Inflammatory macrophage treated with lipopolysaccharide for 4 hours (primary cell): ENCODE results near the gene SIRT7.
"Not testable (repeated sequence)": the region's sequence is repeated elsewhere in the genome, so short reads cannot be mapped to it uniquely, and the experiment has no call there.

Experiments
- DNase-seq: peaks from one replicate; pipeline ENCODE4 v3.0.0-alpha.2; 2020

The SIRT7 gene

DNA sequence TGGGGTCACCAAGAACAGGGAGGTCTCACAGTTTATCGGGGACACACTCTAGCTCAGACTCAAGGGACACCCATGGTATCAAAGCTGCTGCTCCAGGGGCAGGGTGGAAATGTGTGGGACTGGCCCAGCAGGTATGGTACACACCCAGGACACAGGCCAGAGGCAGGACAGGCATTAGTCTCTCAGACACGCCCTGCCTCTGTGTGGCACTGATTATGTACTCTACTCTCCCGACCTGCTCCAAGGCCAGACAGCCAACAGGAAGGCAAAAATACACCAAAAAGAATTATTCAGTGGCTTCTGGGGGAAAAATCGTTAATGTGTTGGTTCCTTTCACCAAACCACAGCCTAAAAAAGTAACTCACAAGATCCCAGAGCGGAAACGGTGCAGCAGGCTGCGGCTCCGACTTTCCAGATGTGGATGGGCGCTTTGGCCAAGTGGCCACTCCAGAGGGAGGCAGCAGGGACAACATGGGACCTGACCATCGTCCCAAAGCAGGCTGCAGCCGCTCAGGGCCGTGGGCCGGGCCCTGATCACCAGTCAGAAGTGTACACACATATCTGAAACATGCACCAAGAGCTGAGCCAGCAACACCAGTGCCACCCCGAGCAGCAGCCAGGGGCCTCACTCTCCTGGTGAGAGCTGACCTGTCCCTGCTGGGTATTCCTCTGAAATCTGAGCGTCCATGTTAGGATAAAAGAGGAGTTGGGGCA, 1.0 kb upstream of the SIRT7 start:
- no peak for DNase-seq

DNA sequence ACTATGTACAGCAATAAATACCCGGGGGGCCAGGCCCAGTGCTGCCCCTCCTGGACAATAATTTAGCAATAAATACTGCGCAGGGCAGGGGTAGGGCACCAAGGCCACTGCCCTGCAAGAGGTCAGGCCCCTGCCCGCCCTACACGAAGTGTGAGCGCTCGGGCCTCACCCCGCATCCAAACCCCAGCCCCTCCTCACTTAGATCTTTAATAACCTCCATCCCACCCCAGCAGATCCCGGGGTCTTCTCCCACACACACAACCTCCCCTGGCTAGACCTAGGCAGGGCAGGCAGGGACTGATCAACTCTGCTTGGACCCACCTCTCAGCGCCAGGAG, 325 bp upstream of the SIRT7 start:
- DNase-seq, result not testable (repeated sequence)

DNA sequence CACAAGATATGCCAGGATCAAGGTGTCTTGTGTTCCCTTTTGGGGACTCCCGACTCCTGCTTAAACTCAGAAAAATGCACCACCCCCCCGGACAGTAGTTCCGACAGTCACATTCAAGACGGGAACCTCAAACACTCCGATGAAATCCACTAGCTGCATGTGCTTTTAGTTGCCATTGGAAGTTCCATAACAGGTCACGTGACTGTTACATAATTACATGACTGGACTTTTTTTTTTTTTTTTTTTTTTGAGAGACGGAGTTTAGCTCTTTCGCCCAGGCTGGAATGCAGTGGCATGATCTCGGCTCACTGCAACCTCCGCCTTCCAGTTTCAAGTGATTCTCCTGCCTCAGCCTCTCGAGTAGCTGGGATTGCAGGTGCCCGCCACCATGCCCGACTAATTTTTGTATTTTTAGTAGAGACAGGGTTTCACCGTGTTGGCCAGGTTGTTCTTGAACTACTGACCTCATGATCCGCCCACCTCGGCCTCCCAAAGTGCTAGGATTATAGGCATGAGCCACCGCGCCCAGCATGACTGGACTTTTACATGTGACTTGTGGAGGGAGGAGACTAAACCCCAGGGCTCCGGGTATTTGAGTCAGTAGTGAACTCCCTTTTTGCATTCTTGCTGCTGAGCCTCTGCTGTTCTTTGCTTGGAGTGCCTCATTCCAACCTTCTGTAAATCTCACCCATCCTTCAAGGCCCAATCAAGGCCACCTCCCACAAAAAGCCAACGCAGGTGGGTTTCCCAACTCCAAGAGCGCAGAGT, 1.6 kb downstream of the SIRT7 start:
- peak; percentile 83 for DNase-seq

DNA sequence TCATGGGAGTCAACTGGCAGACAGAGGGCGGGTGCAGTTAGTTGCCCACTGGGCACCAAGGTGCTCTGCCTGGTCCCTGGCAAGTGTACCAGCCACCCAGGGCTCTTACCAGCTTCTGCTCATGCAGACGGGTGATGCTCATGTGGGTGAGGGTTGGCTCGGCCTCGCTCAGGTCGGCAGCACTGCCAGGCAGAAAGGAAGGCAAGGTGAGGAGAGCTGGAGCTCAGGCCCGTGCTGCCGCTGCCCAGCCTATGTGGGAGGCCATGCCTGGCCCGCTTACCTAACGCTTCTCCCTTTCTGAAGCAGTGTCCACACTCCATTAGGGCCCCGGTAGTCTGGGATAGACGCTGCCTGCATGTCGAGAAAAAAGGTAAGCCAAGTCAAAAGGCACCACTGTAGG, 2.6 kb downstream of the SIRT7 start:
- DNase-seq, result no peak

DNA sequence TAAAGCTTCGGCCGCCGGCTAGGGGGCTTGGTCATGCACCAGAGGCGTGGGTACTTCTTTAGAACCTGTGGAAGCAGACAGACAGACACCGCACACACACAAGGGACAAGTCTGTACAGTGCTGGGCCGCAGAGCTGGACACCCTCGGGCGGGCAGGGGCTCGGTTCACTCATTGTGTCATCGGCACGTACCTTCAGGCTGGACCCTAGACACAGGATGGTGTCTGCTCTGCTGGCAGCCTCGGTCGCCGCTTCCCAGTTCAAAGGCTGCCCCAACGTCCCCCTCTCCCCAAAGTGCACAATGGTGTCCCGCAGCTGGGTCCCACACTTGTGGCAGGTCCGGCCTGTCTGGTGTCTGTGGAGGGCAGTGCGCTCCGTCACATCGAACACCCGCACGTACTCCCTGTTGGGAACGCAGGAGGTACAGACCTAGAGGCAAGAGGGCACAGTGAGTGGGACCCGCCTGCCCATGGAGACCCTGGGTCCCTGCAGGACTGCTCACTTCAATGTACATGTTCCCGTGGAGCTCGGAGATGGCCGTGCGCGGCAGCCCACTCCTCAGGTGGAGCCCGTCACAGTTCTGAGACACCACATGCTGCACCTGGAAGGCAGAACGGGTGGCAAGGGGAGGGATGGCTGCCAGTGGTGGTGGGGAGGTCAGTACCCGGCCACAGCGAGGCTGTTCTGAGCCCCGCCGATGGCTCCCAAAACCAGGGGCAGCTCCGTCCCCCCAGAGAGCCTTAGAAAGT, 3.7 kb downstream of the SIRT7 start:
- no peak for DNase-seq

DNA sequence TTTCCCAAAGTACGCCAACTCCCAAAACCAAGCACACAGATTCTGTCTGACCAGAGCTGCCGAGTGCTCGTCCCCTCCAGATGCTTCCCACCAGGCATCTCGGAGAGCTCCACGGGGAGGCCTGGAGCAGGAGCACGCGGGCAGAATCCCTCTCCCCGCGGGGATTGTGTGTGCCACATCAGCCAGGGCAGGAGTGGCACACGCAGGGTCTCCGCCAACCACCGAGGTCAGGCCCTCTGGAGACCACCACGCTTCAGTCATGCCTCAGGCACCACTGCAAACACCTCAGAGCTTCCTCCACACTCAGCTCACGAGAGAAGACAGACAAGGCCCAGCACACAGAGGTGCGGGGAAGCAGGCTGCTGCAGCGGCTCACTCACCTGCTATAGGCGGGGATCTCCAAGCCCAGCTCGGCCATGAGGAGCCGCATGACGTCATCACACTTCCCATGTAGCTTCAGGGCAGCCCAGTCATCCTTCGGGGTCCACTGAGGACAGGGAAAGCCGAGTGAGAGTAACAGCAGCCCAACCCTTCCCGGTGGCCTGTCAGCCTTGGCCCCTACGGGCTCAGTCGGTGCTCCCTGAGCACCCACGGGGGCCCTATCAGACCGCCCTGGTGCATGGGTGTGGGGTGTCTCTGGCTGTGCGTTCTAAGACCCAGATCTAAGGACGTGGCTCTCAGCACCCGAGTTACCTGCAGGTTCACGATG, 4.4 kb downstream of the SIRT7 start:
- no peak for DNase-seq

DNA sequence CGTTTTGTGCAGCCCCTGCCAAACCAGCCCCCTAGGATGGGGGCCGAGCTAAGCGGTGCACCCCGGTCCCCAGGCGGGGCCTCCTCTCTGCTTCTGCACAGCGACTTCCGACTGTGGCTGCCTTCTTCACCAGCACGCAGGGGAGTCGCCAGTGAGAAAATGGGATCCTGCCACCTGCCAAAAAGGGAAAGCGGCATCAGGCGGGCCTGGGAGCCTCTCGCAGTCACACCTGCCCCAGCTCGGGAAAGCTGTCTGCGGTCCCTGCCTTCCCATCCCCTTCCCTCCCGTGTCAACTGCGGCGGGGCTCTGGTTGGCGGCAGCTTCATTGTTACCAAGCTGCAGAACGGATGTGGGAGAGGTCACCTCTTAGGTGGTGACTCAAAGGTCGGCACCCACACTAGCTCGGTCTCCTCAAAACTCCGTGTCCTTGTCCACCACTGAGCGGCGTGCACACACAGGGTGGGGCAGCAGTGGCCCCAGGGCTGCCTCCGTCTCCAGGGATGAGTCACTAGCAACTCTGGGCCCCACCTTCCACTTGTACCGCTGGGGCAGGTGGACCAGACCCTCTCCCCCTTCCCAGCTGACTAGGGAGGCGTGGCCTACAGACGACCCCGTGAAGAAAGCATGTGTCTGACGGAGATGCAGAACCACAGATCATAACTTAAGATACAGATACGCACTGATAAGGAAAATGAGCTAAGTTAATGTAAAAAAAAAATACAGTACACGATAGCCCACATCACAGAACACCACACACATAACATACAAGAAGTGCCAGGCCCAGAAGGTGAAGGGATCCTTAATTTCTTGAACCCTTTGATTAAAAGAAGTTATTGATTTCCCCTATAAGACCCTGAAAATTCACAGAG, 5.3 kb downstream of the SIRT7 start:
- DNase-seq, result no peak

DNA sequence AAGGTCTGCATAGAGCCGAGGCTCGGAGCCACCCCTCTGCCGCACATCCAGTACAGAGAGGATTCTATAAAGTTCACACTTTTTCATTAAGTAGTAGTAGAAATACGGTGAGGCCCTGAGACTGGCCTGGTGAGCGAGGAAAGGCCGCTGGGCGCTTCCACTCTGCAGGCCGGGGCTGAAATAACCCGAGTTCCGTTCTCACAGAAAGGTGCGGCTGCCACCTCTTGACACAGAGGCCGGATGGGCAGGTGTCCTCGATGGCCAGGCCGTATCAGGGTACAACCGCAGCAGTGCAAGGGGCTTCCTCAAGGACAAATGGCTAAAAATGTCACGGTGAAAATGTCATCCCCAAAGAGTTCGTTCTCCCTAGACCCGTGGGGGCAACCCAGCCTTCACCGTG, 6.0 kb downstream of the SIRT7 start:
- DNase-seq, result no peak

DNA sequence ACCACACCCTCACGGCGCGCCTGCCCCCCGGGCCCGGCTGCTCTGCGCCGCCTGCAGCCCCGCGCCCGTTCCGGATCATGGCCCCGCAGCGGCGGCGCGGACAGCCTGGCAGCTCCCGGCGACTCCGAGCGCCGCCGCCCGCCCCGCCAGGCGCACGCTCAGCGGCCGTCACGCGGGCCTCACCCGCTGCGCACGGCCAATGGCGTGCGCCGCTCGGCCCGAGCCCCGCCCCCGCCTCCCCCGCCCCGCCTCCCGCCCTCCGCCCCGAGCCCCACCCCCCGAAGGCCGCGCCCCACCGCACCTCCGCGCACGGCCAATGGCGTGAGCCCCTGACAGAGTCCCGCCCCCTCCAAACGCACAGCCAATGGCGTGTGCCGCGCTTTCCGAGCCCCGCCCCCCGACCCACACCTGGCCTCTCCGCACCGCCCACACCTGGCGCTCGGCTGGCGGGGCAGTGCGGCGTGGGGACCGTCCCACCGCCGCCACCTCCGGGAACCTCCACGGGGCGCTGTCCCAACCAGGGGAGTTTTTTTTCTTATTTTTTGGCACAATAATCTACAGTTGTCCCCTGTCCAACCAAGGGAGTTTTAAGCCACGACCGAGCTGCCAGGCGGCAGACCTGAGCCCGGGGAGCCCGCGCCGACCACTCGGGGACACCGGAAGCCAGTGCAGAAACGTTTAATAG, 6.6 kb downstream of the SIRT7 start, which contains the start of gene PCYT2:
Gene PCYT2 (minus strand): TSS at position 123 of the 685 bp plus-strand sequence. CDS start 44 bp downstream, at position 79.
- DNase-seq, result peak; percentile 87

DNA sequence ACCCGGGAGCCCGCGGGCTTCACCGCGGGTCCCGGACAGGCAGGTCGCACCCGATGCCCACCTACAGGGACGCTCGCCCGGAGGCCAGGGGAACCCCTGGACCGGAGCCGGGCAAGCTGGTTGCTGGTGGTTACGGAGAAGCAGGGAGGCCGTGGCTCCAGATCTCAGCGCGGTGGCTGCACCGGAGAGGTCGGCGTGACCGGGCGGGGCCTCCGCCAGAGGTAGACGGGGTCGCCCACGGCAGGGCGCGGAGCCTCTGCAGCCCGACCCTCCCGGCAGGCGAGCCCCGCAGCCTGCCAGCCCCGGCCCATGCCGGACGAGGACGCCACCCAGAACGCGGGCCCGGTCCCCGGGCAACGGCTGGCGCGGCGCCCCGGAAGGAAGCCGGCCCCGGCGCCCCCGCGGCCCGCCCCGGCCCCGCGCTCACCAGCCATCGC, 7.1 kb downstream of the SIRT7 start:
- DNase-seq, result no peak

DNA sequence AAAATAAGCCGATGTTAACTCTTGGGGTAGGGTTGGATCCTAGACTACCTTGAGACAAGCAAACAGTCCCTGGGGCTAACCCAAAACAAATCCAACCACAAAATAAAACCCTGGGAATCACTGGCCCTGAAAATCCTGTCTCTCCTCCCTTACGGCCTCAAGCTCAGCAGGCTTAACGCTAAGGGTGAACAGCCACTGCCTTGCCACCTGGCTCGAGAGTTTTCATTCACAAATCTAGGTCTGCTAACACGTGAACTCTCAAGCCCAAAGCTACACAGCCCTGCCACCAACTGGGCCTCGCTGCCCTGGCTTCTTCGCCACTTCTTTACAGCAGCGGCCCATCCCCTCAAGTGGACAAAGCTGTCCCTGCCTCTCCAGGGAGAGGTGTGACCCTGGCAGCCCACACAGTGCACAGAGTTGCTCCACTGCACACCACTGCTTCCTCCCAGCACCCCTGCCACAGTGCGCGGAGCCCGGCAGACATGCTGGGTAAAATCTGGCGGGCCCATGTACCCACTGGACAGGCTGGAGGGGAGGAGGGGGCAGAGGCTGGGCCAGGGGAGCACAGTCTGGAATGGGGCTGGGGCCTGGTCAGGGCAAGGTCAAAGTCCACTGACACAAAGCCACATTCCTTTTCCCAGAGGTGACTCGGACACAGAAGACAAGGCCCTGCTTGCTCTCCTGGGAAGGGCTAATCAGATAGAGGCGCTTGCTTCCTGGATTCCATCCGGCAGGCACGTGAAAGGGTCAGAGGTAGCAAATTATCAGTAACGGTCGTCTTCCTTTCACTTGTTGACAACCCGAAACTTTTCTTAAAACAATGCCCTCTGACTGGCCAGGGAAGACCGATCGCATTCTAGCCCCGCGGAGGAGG, 7.8 kb downstream of the SIRT7 start:
- no peak for DNase-seq

DNA sequence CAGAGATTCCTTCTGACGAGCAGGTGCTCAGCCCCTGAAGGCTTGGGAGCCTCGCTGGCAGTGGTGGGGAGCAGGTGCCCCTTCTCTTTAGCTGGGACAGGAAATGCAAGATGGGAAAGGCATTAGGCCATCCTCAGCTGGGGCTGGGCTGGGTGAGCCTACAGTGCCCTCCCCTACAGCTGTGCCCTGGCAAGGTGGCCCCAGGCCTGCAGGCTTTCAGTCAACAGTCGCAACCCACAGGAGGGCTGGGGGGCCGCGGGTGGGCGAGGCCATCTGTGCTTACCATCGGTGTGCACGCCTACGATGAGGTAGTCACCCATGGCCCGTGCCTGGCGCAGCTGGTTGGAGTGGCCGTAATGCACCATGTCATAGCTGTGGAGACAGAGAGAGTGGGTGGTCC, 8.7 kb downstream of the SIRT7 start:
- no peak for DNase-seq

DNA sequence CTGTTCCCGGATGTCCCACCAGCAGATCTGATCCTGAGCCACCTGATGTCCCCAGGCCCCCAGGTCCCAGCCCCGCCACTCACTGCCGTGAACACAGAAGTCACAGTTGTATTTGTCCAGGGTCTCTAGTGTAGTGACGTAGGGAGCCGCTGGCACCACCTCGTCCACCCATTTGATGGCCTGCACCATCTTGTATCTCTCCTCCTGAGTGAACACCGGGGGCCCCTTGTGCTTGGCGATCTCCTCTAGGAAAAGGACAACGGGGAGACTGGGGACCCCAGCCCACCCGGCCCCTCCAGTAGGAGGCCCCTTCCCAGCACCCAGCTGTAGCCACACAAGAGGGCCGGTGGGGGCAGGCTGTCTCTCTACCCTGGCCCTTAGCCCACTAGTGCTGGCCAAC, 9.2 kb downstream of the SIRT7 start:
- DNase-seq, result no peak

DNA sequence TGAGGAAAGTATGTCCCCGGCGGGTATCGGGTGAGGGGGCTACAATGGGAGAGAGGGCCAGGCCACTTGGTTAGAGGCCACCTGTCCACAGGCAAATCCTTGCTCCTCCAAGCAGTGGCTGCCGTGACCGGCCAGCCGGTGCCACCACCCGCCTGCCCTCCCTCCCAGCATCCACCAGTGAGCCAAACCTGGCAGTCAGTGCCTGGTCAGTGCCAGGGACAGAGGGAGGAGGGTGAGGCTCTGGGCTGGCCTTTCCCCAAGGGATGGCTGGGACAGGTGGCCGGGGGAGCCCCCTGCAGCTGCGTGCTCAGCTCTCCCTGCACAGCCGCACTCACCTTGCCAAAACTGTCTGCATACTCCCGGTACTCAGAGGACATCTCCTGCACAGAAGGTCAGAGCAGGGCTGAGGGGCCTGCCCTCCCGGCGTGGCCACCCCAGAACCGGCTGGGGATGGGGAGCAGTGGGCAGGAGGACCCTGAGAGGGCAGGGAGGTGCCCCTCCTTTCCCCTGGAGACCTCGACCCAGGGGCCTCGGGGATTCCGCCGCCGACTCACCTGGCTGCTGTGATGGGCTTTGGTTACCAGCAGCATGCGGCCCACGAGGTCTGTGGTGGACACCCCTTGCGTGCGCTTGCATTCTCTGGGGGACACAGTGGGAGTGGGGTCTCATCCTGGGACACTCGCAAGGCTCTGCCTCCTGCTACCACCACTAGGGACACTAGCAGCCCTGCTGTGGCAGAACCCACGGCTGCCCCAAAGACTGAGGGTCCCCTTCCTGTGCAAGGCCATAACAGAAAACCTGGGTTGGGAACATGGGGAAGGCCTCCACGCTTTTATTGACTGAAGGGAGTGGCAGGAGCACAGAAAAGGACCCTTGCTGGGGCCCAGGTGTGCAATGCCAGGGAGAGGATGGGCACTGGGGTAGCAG, 10.5 kb downstream of the SIRT7 start:
- no peak for DNase-seq

DNA sequence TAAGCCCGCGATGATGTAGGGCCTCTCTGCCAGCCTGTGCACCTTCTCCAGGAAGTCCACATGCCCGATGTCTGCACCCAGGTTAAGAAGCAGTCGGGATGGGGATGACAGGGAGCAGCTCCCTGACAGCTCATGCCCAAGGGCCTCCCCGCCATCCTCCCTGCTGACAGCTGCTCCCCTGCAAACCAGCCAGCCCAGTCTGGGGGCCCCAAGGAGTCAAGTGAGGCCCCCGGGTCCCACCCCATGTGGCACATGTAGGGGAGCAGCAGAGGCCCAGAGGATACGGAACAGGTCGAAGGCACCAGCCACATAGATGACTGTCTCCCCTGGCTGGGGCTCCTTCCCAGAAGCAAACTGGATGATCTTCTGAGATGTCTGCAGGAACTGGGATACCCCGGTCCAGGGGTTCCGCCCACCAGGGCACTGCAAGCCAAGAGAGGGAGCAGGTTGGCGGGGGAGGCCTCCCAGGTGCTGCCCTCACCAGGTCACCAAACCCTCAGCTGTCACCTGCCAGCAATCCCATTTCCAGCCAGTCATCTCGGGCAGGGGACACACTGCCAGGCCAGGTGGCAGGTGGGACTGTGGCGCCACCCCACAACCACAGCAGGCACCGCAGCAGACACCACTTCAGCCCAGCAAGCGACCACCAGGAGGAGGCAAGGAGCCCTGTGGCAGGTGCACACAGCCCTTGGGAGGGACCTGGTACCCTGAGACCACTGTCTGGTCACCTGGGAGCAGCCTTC, 11.3 kb downstream of the SIRT7 start:
- no peak for DNase-seq

DNA sequence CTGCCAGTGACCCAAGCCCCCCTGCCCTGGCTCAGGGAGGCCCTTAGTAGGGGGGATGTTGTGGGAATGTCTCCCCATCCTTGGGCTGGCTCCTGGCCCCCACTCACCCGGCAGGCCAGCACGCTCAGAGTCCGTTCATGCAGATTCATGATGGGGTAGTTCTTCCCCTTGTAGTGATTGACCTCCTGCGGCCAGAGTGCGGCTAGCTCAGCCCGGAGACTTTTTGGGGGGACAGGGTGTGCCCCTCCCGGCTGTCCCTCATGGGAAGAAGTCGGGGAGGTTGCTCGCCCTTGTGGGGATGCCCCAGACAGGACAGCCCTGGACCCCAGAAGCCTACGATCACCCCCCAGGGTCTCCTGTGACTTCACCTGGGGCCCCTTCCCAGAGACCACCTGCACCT, 12.0 kb downstream of the SIRT7 start:
- no peak for DNase-seq

DNA sequence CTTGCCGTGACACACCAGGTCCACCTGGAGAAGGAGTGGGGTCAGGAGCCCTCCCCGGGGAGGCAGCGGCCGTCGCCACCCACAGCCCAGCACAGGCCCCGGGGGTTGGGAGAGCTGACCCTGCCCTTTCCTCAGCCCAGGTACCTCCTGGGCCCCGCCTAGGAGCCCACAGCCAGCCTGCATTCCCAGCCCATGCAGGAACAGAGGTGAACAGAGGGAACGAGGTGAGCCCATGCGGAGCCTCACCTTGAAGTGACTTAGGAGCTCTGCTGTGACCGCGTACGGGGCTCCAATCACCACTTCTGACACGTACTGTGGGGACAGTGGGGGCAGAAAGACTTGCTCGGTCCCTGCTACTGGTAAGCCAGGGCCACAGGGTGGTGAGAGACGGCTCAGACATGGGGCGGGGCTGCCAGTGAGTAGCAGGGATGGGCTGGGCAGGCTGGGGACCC, 12.5 kb downstream of the SIRT7 start:
- DNase-seq, result no peak
